SK-N-SH (cell line): ENCODE measurements around the gene GABRR1. TPM values are rescaled to one million over a fixed set of nuclear protein-coding genes. Genes with fewer than 3 reads are reported as not detected.

Source experiments
- CTCF ChIA-PET: fragments of 300-600, 350-600 bp; formaldehyde crosslinking; extraction: SDS; loops from one replicate; lab custom pipeline; 2021; lab: Yijun Ruan, JAX
- POLR2A ChIA-PET: fragments of 350-600 bp; sonication (Branson Sonifier 250); formaldehyde crosslinking; extraction: SDS; loops from one replicate; lab custom pipeline; 2020; ENCODE audit warnings: antibody characterized with exemption, inconsistent platforms; lab: Yijun Ruan, JAX
- DNase-seq: peaks from one replicate; pipeline ENCODE4 v3.0.0; 2012
- H2AFZ ChIP-seq: fragments of 200-600 bp; sonication (generic); 2 replicates; pipeline ENCODE4 v1.8.1; 2016; ENCODE audit warnings: antibody characterized with exemption, mild to moderate bottlenecking, low read depth
- H3F3A ChIP-seq: fragments of 200-600 bp; sonication (generic); replicated peaks from 2 replicates; pipeline ENCODE3; 2016; ENCODE audit warnings: antibody characterized with exemption, mild to moderate bottlenecking; ENCODE audit not compliant: insufficient read depth
- H3K27ac ChIP-seq, 2 experiments: fragments of 200-500 bp in 1 of 2; fragments of 200-600 bp in 1 of 2; sonication (Bioruptor generic) in 1 of 2; sonication (generic), shearing (Covaris generic) in 1 of 2; 2 replicates each; pipeline versions ENCODE4 v1.5.1 to v1.6.1; 2014 to 2016; ENCODE audit warnings: low read depth in 2 of 2, inconsistent platforms in 1 of 2, low read length in 1 of 2, mild to moderate bottlenecking in 1 of 2, mixed read lengths in 1 of 2
- H3K27me3 ChIP-seq: fragments of 200-600 bp; sonication (generic), shearing (Covaris generic); 2 replicates; pipeline ENCODE4 v1.6.1; 2016; ENCODE audit warnings: mixed run types; ENCODE audit not compliant: insufficient read depth
- H3K36me3 ChIP-seq, 2 experiments: fragments of 200-500 bp in 1 of 2; fragments of 200-600 bp in 1 of 2; sonication (Bioruptor generic) in 1 of 2; sonication (generic) in 1 of 2; replicated peaks in 1 of 2; 2 replicates each; pipeline versions ENCODE3 to v1.5.1; 2014 to 2016; ENCODE audit warnings: low read length in 1 of 2, mild to moderate bottlenecking in 1 of 2; ENCODE audit not compliant: insufficient read depth in 2 of 2, control insufficient read depth in 1 of 2
- H3K4me1 ChIP-seq, 2 experiments: fragments of 200-500 bp in 1 of 2; fragments of 200-600 bp in 1 of 2; sonication (Bioruptor generic) in 1 of 2; sonication (generic), shearing (Covaris generic) in 1 of 2; 2 replicates each; pipeline versions ENCODE4 v1.5.1 to v1.6.1; 2014 to 2016; ENCODE audit warnings: low read depth in 1 of 2, low read length in 1 of 2, mixed run types in 1 of 2; ENCODE audit not compliant: insufficient read depth in 2 of 2, control insufficient read depth in 1 of 2
- H3K4me2 ChIP-seq: fragments of 200-600 bp; sonication (generic), shearing (Covaris generic); 2 replicates; pipeline ENCODE4 v1.6.1; 2017; ENCODE audit warnings: mixed run types
- H3K4me3 ChIP-seq, 2 experiments: fragments of 200-500 bp in 1 of 2; fragments of 200-600 bp in 1 of 2; sonication (Bioruptor generic) in 1 of 2; sonication (generic), shearing (Covaris generic) in 1 of 2; 2 replicates each; pipeline versions ENCODE4 v1.5.1 to v1.8.1; 2014 to 2016; ENCODE audit warnings: low read depth in 2 of 2, inconsistent platforms in 1 of 2, low read length in 1 of 2, mild to moderate bottlenecking in 1 of 2, mixed read lengths in 1 of 2, moderate library complexity in 1 of 2
- H3K79me2 ChIP-seq: fragments of 200-600 bp; sonication (generic); 2 replicates; pipeline ENCODE4 v1.8.1; 2017; ENCODE audit warnings: mild to moderate bottlenecking; ENCODE audit not compliant: insufficient read depth
- H3K9ac ChIP-seq: fragments of 200-600 bp; sonication (generic); 2 replicates; pipeline ENCODE4 v1.6.1; 2017; ENCODE audit warnings: mixed run types
- H3K9me2 ChIP-seq: fragments of 200-600 bp; sonication (generic); 2 replicates; pipeline ENCODE4 v1.6.1; 2017; ENCODE audit warnings: mixed run types
- H3K9me3 ChIP-seq: fragments of 200-600 bp; sonication (generic); 2 replicates; pipeline ENCODE4 v1.6.1; 2017; ENCODE audit warnings: mixed run types, mild to moderate bottlenecking, moderate library complexity
- H4K20me1 ChIP-seq: fragments of 200-600 bp; sonication (generic); 2 replicates; pipeline ENCODE4 v1.6.1; 2017; ENCODE audit warnings: mild to moderate bottlenecking, mixed run types; ENCODE audit not compliant: insufficient read depth
- CTCF ChIP-seq: fragments of 200-600 bp; sonication (generic); IDR thresholded peaks from 2 replicates; pipeline ENCODE4 v1.6.1; 2017; ENCODE audit warnings: antibody characterized with exemption, mild to moderate bottlenecking, moderate library complexity
- ELF1 ChIP-seq: IDR thresholded peaks from 2 replicates; pipeline ENCODE4 v1.4.0; 2012
- EP300 ChIP-seq, 2 experiments: IDR thresholded peaks; 2 replicates each; pipeline versions ENCODE4 v1.4.0 to v1.6.1; 2012; ENCODE audit warnings: borderline replicate concordance in 1 of 2, low read depth in 1 of 2, low read length in 1 of 2
- FOSL2 ChIP-seq: IDR thresholded peaks from 2 replicates; pipeline ENCODE4 v1.4.0; 2012; ENCODE audit warnings: low read depth, mild to moderate bottlenecking, moderate library complexity, borderline replicate concordance
- GABPA ChIP-seq: IDR thresholded peaks from 2 replicates; pipeline ENCODE4 v1.4.0; 2012; ENCODE audit warnings: low read depth, mild to moderate bottlenecking
- GATA2 ChIP-seq: sonication (generic); formaldehyde crosslinking; IDR thresholded peaks from 2 replicates; pipeline ENCODE4 v1.5.0; 2020; ENCODE audit warnings: mild to moderate bottlenecking, missing genetic modification reagents
- JUND ChIP-seq: IDR thresholded peaks from 2 replicates; pipeline ENCODE4 v1.4.0; 2012
- MAX ChIP-seq: IDR thresholded peaks from 2 replicates; pipeline ENCODE4 v1.4.0; 2012; ENCODE audit warnings: low read depth
- MEF2A ChIP-seq: IDR thresholded peaks from 2 replicates; pipeline ENCODE4 v1.4.0; 2012; ENCODE audit warnings: low read depth, borderline replicate concordance
- MXI1 ChIP-seq: IDR thresholded peaks from 2 replicates; pipeline ENCODE4 v1.6.1; 2012; ENCODE audit warnings: mild to moderate bottlenecking, low read depth, low read length, improper control_type of control experiment
- NFIC ChIP-seq: IDR thresholded peaks from 2 replicates; pipeline ENCODE4 v1.4.0; 2012; ENCODE audit warnings: borderline replicate concordance
- POLR2AphosphoS5 ChIP-seq: IDR thresholded peaks from 2 replicates; pipeline ENCODE4 v1.6.1; 2012; ENCODE audit warnings: low read depth, low read length
- RCOR1 ChIP-seq: fragments of 150-350 bp; IDR thresholded peaks from 2 replicates; pipeline ENCODE4 v1.6.1; 2017; ENCODE audit warnings: antibody characterized with exemption, low read length
- REST ChIP-seq: IDR thresholded peaks from 2 replicates; pipeline ENCODE4 v1.6.1; 2012; ENCODE audit warnings: mild to moderate bottlenecking, low read depth, low read length, moderate library complexity
- RFX5 ChIP-seq: IDR thresholded peaks from 2 replicates; pipeline ENCODE4 v1.6.1; 2012; ENCODE audit warnings: mild to moderate bottlenecking, improper control_type of control experiment, low read length
- TAF1 ChIP-seq: IDR thresholded peaks from 2 replicates; pipeline ENCODE4 v1.6.1; 2012; ENCODE audit warnings: low read depth, mild to moderate bottlenecking, low read length, moderate library complexity, borderline replicate concordance
- TCF12 ChIP-seq: IDR thresholded peaks from 2 replicates; pipeline ENCODE4 v1.4.0; 2012
- USF2 ChIP-seq: fragments of 150-350 bp; IDR thresholded peaks from 2 replicates; pipeline ENCODE4 v1.6.1; 2017; ENCODE audit warnings: antibody characterized with exemption, low read length, low read depth, borderline replicate concordance
- ZBTB33 ChIP-seq: IDR thresholded peaks from 2 replicates; pipeline ENCODE4 v1.4.0; 2012; ENCODE audit warnings: low read depth, borderline replicate concordance
- WGBS: methylation state at CpG from one replicate; pipeline ENCODE4 v1.1.6; 2017; ENCODE audit warnings: low lambda C conversion rate; 5-methylcytosine and 5-hydroxymethylcytosine counted together
- polyA plus RNA-seq, 3 experiments: library from polyadenylated mRNA; depleted of rRNA; stranded (reverse); fragments of >200 nt; gene quantifications; 2 replicates each; pipeline ENCODE4 v1.2.3, GENCODE V29; 2012

GABRR1 gene
- polyA plus RNA-seq, 1 of the 3 experiments (the other 2 are of a cell fraction): not detected

- H3K4me2 ChIP-seq: no peak overlapping the region
- H3K27me3 ChIP-seq: no peaks in the 10 kb centered on the region
- H4K20me1 ChIP-seq: no peaks in the 10 kb centered on the region
- 81% methylated on average over 5 of the region's 5 CpGs for WGBS
- no peak overlapping the region for H3K27ac ChIP-seq
- H3K79me2 ChIP-seq: no peaks in the 10 kb centered on the region
- no peak overlapping the region for H3K4me3 ChIP-seq
- H3K9ac ChIP-seq: no peak overlapping the region
- no peaks in the 10 kb centered on the region for H3F3A ChIP-seq
- H2AFZ ChIP-seq: no peak overlapping the region
- TF ChIP-seq MAX: no peak
- no peak for DNase-seq
- POLR2A ChIA-PET: no interaction called here
- CTCF ChIA-PET: interaction anchor here (1.0 to 1.4 kb wide), 2 partner anchors 19 to 208 kb away, joined by 3 to 4 read pairs; no protein-coding TSS in a partner anchor
- H3K36me3 ChIP-seq: no peaks in the 10 kb centered on the region
- no peaks in the 10 kb centered on the region for H3K9me2 ChIP-seq
- H3K4me1 ChIP-seq: no peaks in the 10 kb centered on the region
- 0 out of 2 replicates have a peak, but pooled peaks cover 12% of the 10 kb centered on the region for H3K9me3 ChIP-seq
These were observed 26.4 kb downstream of the GABRR1 start for GRCh38 chr6:89190741-89191140.

- no peaks in the 10 kb centered on the region for H3K9me3 ChIP-seq
- no peaks in the 10 kb centered on the region for H3K9me2 ChIP-seq
- no peak overlapping the region for H3K9ac ChIP-seq
- no peaks in the 10 kb centered on the region for H3F3A ChIP-seq
- H3K4me1 ChIP-seq: no peaks in the 10 kb centered on the region
- WGBS: 88% methylated on average over 5 of the region's 5 CpGs
- no peak overlapping the region for H3K4me3 ChIP-seq
- TF ChIP-seq RFX5: no peak
- TF ChIP-seq ZBTB33: no peak
- TF ChIP-seq USF2: no peak
- TF ChIP-seq MXI1: no peak
- TF ChIP-seq FOSL2: no peak
- no peak for TF ChIP-seq GATA2
- TF ChIP-seq POLR2AphosphoS5: no peak
- no peak for TF ChIP-seq REST
- TF ChIP-seq GABPA: no peak
- no peak for TF ChIP-seq RCOR1
- no peak for TF ChIP-seq TAF1
- no peak for TF ChIP-seq ELF1
- no peak for TF ChIP-seq TCF12
- no peak for TF ChIP-seq NFIC
- TF ChIP-seq EP300 (IDR thresholded peaks at IDR 0.05; ENCODE audit: borderline replicate concordance in 1 of 2, low read depth in 1 of 2, low read length in 1 of 2): no peak
- no peak for TF ChIP-seq MEF2A
- TF ChIP-seq CTCF: no peak
- no peak for TF ChIP-seq JUND
- H4K20me1 ChIP-seq: no peaks in the 10 kb centered on the region
- H3K79me2 ChIP-seq: no peaks in the 10 kb centered on the region
- CTCF ChIA-PET: no interaction called here
- H2AFZ ChIP-seq: no peak overlapping the region
- POLR2A ChIA-PET: no interaction called here
- H3K4me2 ChIP-seq: no peak overlapping the region
- no peaks in the 10 kb centered on the region for H3K36me3 ChIP-seq
- no peak for DNase-seq
- H3K27me3 ChIP-seq: no peaks in the 10 kb centered on the region
- no peak overlapping the region for H3K27ac ChIP-seq
These were observed 29.7 kb downstream of the GABRR1 start for GRCh38 chr6:89187504-89187903.
